AG04450 (cell line): Measurements from ENCODE around the gene ANKRD39. TPM values are rescaled to one million over a fixed set of nuclear protein-coding genes. Genes with fewer than 3 reads are reported as not detected.

Source experiments
- CTCF ChIA-PET: fragments of 300-600, 350-600 bp; formaldehyde crosslinking; extraction: SDS; loops from one replicate; lab custom pipeline; 2022; ENCODE audit warnings: antibody characterized with exemption, inconsistent platforms; lab: Charles Lee
- POLR2A ChIA-PET: fragments of 350-600 bp; formaldehyde crosslinking; extraction: SDS; loops from one replicate; lab custom pipeline; 2021; ENCODE audit warnings: antibody characterized with exemption, inconsistent platforms; lab: Yijun Ruan, JAX
- DNase-seq: peaks from one replicate; pipeline ENCODE4 v3.0.0-alpha.2; 2011; ENCODE audit warnings: low read depth, low spot score
- H3K27ac ChIP-seq: one replicate; pipeline ENCODE4 v1.5.1; 2012; ENCODE audit warnings: low read depth, low read length, control low read depth
- H3K27me3 ChIP-seq: one replicate; pipeline ENCODE4 v1.6.0; 2012; ENCODE audit warnings: low read length; ENCODE audit not compliant: control insufficient read depth, insufficient read depth
- H3K4me3 ChIP-seq: 2 replicates; pipeline ENCODE4 v1.5.1; 2011; ENCODE audit warnings: mild to moderate bottlenecking, low read depth, low read length, control low read depth
- H3K9me3 ChIP-seq: 2 replicates; pipeline ENCODE4 v1.5.1; 2012; ENCODE audit warnings: low read length; ENCODE audit not compliant: control insufficient read depth, insufficient read depth
- CTCF ChIP-seq: IDR thresholded peaks from 2 replicates; pipeline ENCODE4 v1.5.1; 2011; ENCODE audit warnings: low read depth, low read length, control low read depth, inconsistent platforms
- polyA plus RNA-seq: library from polyadenylated mRNA; depleted of rRNA; stranded (reverse); fragments of >200 nt; gene quantifications from 2 replicates; pipeline ENCODE4 v1.2.3, GENCODE V29; 2011; rRNA removed
- small RNA-seq: library from RNA; depleted of rRNA; stranded (forward); fragments of <200 nt; gene quantifications from one replicate; pipeline ENCODE3, GENCODE V24; 2012; ENCODE audit warnings: low read depth; ENCODE audit not compliant: insufficient read length

Gene ANKRD39
- polyA plus RNA-seq, 1 experiment: 3.8 TPM

DNA sequence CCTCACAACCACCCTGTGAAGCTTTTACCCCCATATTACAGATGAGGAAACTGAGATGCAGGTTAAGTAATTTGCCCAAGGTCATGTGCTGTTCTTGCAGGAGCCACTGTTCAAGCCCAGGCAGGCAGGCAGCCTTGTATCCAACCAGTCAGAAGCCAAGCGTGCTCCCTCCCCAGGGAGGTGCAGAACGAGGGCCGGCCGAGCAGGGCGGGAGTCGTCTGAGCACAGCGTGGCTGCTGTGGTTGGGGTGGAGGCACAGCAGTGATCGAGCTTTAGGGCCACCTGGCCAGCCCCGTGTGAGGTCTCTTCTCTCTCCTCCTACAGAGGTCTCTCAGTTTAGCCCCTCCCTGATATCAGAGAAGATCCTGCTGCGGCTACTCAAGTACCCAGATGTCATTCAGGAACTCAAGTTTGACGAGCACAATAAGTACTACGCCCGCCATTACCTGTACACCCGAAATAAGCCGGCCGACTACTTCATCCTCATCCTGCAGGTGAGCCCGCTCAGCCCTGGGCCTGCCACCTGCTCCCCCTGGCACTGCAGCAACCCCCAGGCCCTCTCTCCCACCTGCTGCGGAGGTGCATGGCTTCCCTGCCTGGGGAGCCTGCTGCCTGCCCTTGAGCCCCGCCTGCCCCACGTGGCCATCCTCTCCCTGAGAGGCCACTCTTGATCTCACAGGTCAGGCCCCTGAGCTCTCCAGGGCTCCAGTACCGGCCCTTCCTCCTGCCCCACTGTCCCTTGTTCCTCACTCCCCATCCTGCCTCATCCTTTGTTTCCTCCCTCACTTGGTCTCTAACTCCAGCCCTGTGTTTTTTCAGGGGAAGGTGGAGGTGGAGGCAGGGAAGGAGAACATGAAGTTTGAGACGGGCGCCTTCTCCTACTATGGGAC is 58.8 kb downstream of the ANKRD39 start:
- ChIA-PET POLR2A (no interaction called here), CTCF (interaction anchor here (1.6 kb wide), 1 partner anchor 35 kb away, joined by 4 read pairs; no protein-coding TSS in a partner anchor)
- DNase-seq: no peak
- TF ChIP-seq CTCF: no peak
- Histone ChIP-seq H3K4me3 (no peak overlapping the region), H3K27me3 (no peaks in the 10 kb centered on the region), H3K9me3 (0 out of 2 replicates have a peak, but pooled peaks cover 3% of the 10 kb centered on the region), H3K27ac (no peak overlapping the region)

Small RNA genes lying within 50 kb of the gene (small RNA-seq; reads per million reads assigned to genes)
- not detected for gene MIR3127

Other genes starting within 250 kb of the ANKRD39 start
- 17.1 and 22.7 TPM in 2 replicates for gene KANSL3, start 219.7 kb downstream of the ANKRD39 start, polyA plus RNA-seq
- gene FER1L5, start 215.3 kb downstream of the ANKRD39 start, polyA plus RNA-seq: 0.17 and 0.20 TPM in 2 replicates
- gene LMAN2L, start 118.0 kb downstream of the ANKRD39 start, polyA plus RNA-seq: 29.6 and 35.1 TPM in 2 replicates
- 4.7 and 4.9 TPM in 2 replicates for gene CNNM4, start 97.1 kb downstream of the ANKRD39 start, polyA plus RNA-seq
- gene CNNM3, start 41.7 kb downstream of the ANKRD39 start, polyA plus RNA-seq: 5.1 and 7.1 TPM in 2 replicates
- gene ANKRD23, start 14.0 kb downstream of the ANKRD39 start, polyA plus RNA-seq: 0.46 and 0.81 TPM in 2 replicates
- 16.8 and 21.4 TPM in 2 replicates for gene SEMA4C, start 12.1 kb upstream of the ANKRD39 start, polyA plus RNA-seq
- not detected in 2 replicates for gene FAM178B, start 128.6 kb upstream of the ANKRD39 start, polyA plus RNA-seq
- gene FAHD2B, start 236.9 kb upstream of the ANKRD39 start, polyA plus RNA-seq: 3.4 and 4.5 TPM in 2 replicates